Ecto neural progenitor cell (in vitro differentiated cells): ENCODE data around the gene SOX6.

Source experiments
- DNase-seq: peaks from one replicate; pipeline ENCODE4 v3.0.0-alpha.2; 2018; ENCODE audit warnings: low spot score

SOX6 gene

GRCh38 chr11:16185042-16185441 lies 171.3 kb downstream of the SOX6 start:
- DNase-seq, result no peak

GRCh38 chr11:16184588-16184987 lies 171.8 kb downstream of the SOX6 start:
- no peak for DNase-seq

GRCh38 chr11:16182553-16182952 lies 173.8 kb downstream of the SOX6 start:
- DNase-seq, result no peak

GRCh38 chr11:16180868-16181267 lies 175.5 kb downstream of the SOX6 start:
- DNase-seq, result no peak

GRCh38 chr11:16179676-16180075 lies 176.7 kb downstream of the SOX6 start:
- no peak for DNase-seq

- DNase-seq, result no peak
Measured at GRCh38 chr11:16178273-16178672, 178.1 kb downstream of the SOX6 start.

- DNase-seq, result no peak
Measured at GRCh38 chr11:16177688-16178087, 178.7 kb downstream of the SOX6 start.

GRCh38 chr11:16173798-16174197 lies 182.5 kb downstream of the SOX6 start:
- no peak for DNase-seq

GRCh38 chr11:16171882-16172281 lies 184.5 kb downstream of the SOX6 start:
- DNase-seq, result no peak

GRCh38 chr11:16169956-16170847 lies 186.1 kb downstream of the SOX6 start:
- DNase-seq, result no peak

- DNase-seq, result no peak
Measured at GRCh38 chr11:16169541-16169940, 186.8 kb downstream of the SOX6 start.

- no peak for DNase-seq
Measured at GRCh38 chr11:16167706-16168487, 188.4 kb downstream of the SOX6 start.

GRCh38 chr11:16166571-16166970 lies 189.8 kb downstream of the SOX6 start:
- DNase-seq, result no peak

GRCh38 chr11:16160146-16160545 lies 196.2 kb downstream of the SOX6 start:
- no peak for DNase-seq

GRCh38 chr11:16158426-16158994 lies 197.8 kb downstream of the SOX6 start:
- DNase-seq, result no peak

- no peak for DNase-seq
Measured at GRCh38 chr11:16157327-16157726, 199.0 kb downstream of the SOX6 start.

GRCh38 chr11:16155448-16155847 lies 200.9 kb downstream of the SOX6 start:
- DNase-seq, result no peak

GRCh38 chr11:16154715-16155396 lies 201.5 kb downstream of the SOX6 start:
- no peak for DNase-seq

- no peak for DNase-seq
Measured at GRCh38 chr11:16153951-16154350, 202.4 kb downstream of the SOX6 start.

- DNase-seq, result no peak
Measured at GRCh38 chr11:16151138-16151537, 205.2 kb downstream of the SOX6 start.

GRCh38 chr11:16149476-16149875 lies 206.9 kb downstream of the SOX6 start:
- DNase-seq, result no peak

GRCh38 chr11:16148301-16148931 lies 207.9 kb downstream of the SOX6 start:
- peak; percentile 47 for DNase-seq
